Naive thymus-derived CD4-positive, alpha-beta T cell (primary cell): ENCODE data around the gene NACC1. TPM values are rescaled to one million over a fixed set of nuclear protein-coding genes. Genes with fewer than 3 reads are reported as not detected.

ENCODE experiments used
- ATAC-seq: fragments of 150-1000 bp; cut with Tn5 transposase; 2 replicates; pipeline ENCODE4 v1.10.0; 2021; ENCODE audit warnings: mild to moderate bottlenecking, moderate library complexity
- CTCF ChIA-PET: fragments of 350-600 bp; sonication (Branson Sonifier 250); formaldehyde crosslinking; loops from one replicate; lab custom pipeline; 2021; ENCODE audit warnings: antibody characterized with exemption; lab: Charles Lee
- POLR2A ChIA-PET: fragments of 350-600 bp; sonication (Branson Sonifier 250); formaldehyde crosslinking; loops from one replicate; lab custom pipeline; 2021; ENCODE audit warnings: antibody characterized with exemption, inconsistent platforms; lab: Charles Lee
- DNase-seq, 9 donors: peaks; one replicate each; pipeline versions ENCODE4 v3.0.0 to v3.0.0-alpha.2; 2020 to 2022; ENCODE audit warnings: mixed read lengths in 1 of 9
- H3K27ac ChIP-seq: one replicate; pipeline ENCODE4 v1.7.0; 2013; ENCODE audit warnings: mild to moderate bottlenecking, low read depth, low read length, moderate library complexity
- H3K27me3 ChIP-seq, 2 donors: one replicate each; pipeline ENCODE4 v1.7.0; 2013; ENCODE audit warnings: low read length in 2 of 2, mild to moderate bottlenecking in 2 of 2, moderate library complexity in 2 of 2; ENCODE audit not compliant: control insufficient read depth in 2 of 2, insufficient read depth in 2 of 2
- H3K36me3 ChIP-seq, 3 experiments: 1 replicate in 2 of 3; 2 replicates in 1 of 3; pipeline ENCODE4 v1.7.0; 2013; ENCODE audit warnings: low read length in 3 of 3, mild to moderate bottlenecking in 3 of 3, moderate library complexity in 1 of 3; ENCODE audit not compliant: insufficient read depth in 3 of 3, control insufficient read depth in 2 of 3
- H3K4me1 ChIP-seq, 2 donors: one replicate each; pipeline ENCODE4 v1.7.0; 2013; ENCODE audit warnings: low read length in 2 of 2, mild to moderate bottlenecking in 2 of 2, moderate library complexity in 1 of 2; ENCODE audit not compliant: control insufficient read depth in 2 of 2, insufficient read depth in 2 of 2
- H3K4me3 ChIP-seq: 2 replicates; pipeline ENCODE4 v1.7.0; 2013; ENCODE audit warnings: mild to moderate bottlenecking, low read length
- H3K9me3 ChIP-seq, 3 experiments: 1 replicate in 2 of 3; 2 replicates in 1 of 3; pipeline ENCODE4 v1.7.0; 2013; ENCODE audit warnings: low read length in 3 of 3; ENCODE audit not compliant: control insufficient read depth in 2 of 3
- H3K27ac Mint-ChIP-seq, 9 donors: one replicate each; pipeline ENCODE4 v1.8.0; 2020 to 2022; ENCODE audit warnings: mixed read lengths in 9 of 9, mild to moderate bottlenecking in 8 of 9, moderate library complexity in 5 of 9, inconsistent platforms in 2 of 9
- H3K27me3 Mint-ChIP-seq, 5 donors: one replicate each; pipeline ENCODE4 v1.8.0; 2021 to 2022; ENCODE audit warnings: mixed read lengths in 5 of 5, mild to moderate bottlenecking in 1 of 5
- H3K36me3 Mint-ChIP-seq, 5 donors: one replicate each; pipeline ENCODE4 v1.8.0; 2020 to 2022; ENCODE audit warnings: mixed read lengths in 5 of 5, mild to moderate bottlenecking in 3 of 5, inconsistent platforms in 1 of 5
- H3K4me1 Mint-ChIP-seq, 7 donors: one replicate each; pipeline ENCODE4 v1.8.0; 2020 to 2022; ENCODE audit warnings: mixed read lengths in 7 of 7, mild to moderate bottlenecking in 3 of 7, inconsistent platforms in 1 of 7
- H3K4me3 Mint-ChIP-seq, 10 donors: one replicate each; pipeline ENCODE4 v1.8.0; 2020 to 2022; ENCODE audit warnings: mild to moderate bottlenecking in 10 of 10, mixed read lengths in 10 of 10, moderate library complexity in 6 of 10, inconsistent platforms in 2 of 10
- H3K9me3 Mint-ChIP-seq, 11 donors: one replicate each; pipeline ENCODE4 v1.8.0; 2020 to 2022; ENCODE audit warnings: mixed read lengths in 11 of 11, mild to moderate bottlenecking in 4 of 11, inconsistent platforms in 1 of 11, moderate library complexity in 1 of 11
- intact Hi-C, 2 donors: fragments of 100-400 bp; cut with micrococcal nuclease; formaldehyde crosslinking; loops; one replicate each; pipeline ENCODE4 v1.15.1; 2023
- polyA plus RNA-seq, 2 donors: library from polyadenylated mRNA; unstranded; fragments of 300-500 nt; fragmentation: Illumina TruSeq; gene quantifications; one replicate each; pipeline ENCODE4 v1.2.3, GENCODE V29; 2021
- total RNA-seq, 6 experiments: library from RNA in 5 of 6; stranded (reverse) in 5 of 6; gene quantifications; 1 replicate in 5 of 6; 2 replicates in 1 of 6; pipeline ENCODE4 v1.2.3 and lab custom pipeline; 2021 to 2026

The NACC1 gene
- total and polyA plus RNA-seq, 7 experiments from 2014 or later = 1.7 to 72.7 (median 20.7) TPM

- H3K4me1 ChIP-seq = peaks cover 0 to under 1% of the 10 kb centered on the region in 2 donors
- POLR2A ChIA-PET = no interaction called here
- peaks cover 0 to 10% (median 0%) of the 10 kb centered on the region in 3 experiments for H3K36me3 ChIP-seq
- H3K9me3 ChIP-seq = no peaks in the 10 kb centered on the region
- no peak for ATAC-seq
- no peak overlapping the region for H3K4me3 Mint-ChIP-seq
- peaks cover 20 to 35% (median 26%) of the 10 kb centered on the region in 7 donors for H3K4me1 Mint-ChIP-seq
- intact Hi-C loops = no loop called here
- H3K27ac ChIP-seq = no peak overlapping the region
- H3K4me3 ChIP-seq = no peak overlapping the region
- no peaks in the 10 kb centered on the region for H3K27me3 Mint-ChIP-seq
- no peaks in the 10 kb centered on the region for H3K27me3 ChIP-seq
- H3K9me3 Mint-ChIP-seq = no peaks in the 10 kb centered on the region
- DNase-seq = no peak
- CTCF ChIA-PET = no interaction called here
- H3K36me3 Mint-ChIP-seq = peaks cover 0 to 2% (median 0%) of the 10 kb centered on the region in 5 donors
- no peak overlapping the region for H3K27ac Mint-ChIP-seq
Observed at GRCh38 chr19:13127051-13127450, 9.0 kb downstream of the NACC1 start.

GRCh38 chr19:13127811-13128575, 9.9 kb downstream of the NACC1 start:
- H3K27ac Mint-ChIP-seq = peak overlapping the region in 2 of 9 donors; percentile 13 to 31
- Histone ChIP-seq H3K27ac (no peak overlapping the region), H3K9me3 (no peaks in the 10 kb centered on the region), H3K4me3 (no peak overlapping the region), H3K4me1 (peaks cover 0 to 9% of the 10 kb centered on the region in 2 donors), H3K27me3 (no peaks in the 10 kb centered on the region), H3K36me3 (peaks cover 0 to 9% (median 0%) of the 10 kb centered on the region in 3 experiments)
- H3K4me3 Mint-ChIP-seq = no peak overlapping the region
- H3K9me3 Mint-ChIP-seq = no peaks in the 10 kb centered on the region
- no peak for ATAC-seq
- CTCF ChIA-PET = interaction anchor here (0.6 to 0.8 kb wide), 3 partner anchors 11 to 362 kb away, joined by 3 read pairs; no protein-coding TSS in a partner anchor
- no peak for DNase-seq
- H3K4me1 Mint-ChIP-seq = peaks cover 22 to 33% (median 27%) of the 10 kb centered on the region in 7 donors
- POLR2A ChIA-PET = interaction anchor here (0.7 kb wide), 1 partner anchor 15 kb away, joined by 3 read pairs; no protein-coding TSS in a partner anchor
- intact Hi-C loops = no loop called here
- H3K36me3 Mint-ChIP-seq = no peaks in the 10 kb centered on the region
- H3K27me3 Mint-ChIP-seq = no peaks in the 10 kb centered on the region

GRCh38 chr19:13128583-13128982, 10.5 kb downstream of the NACC1 start:
- Histone ChIP-seq H3K36me3 (peaks cover 0 to 9% (median 0%) of the 10 kb centered on the region in 3 experiments), H3K9me3 (no peaks in the 10 kb centered on the region), H3K27me3 (no peaks in the 10 kb centered on the region), H3K4me3 (no peak overlapping the region), H3K4me1 (peaks cover 0 to 11% of the 10 kb centered on the region in 2 donors), H3K27ac (no peak overlapping the region)
- H3K27me3 Mint-ChIP-seq = no peaks in the 10 kb centered on the region
- intact Hi-C loops = no loop called here
- no peak for ATAC-seq
- peaks cover 27 to 36% (median 29%) of the 10 kb centered on the region in 7 donors for H3K4me1 Mint-ChIP-seq
- DNase-seq = no peak
- peak overlapping the region in 1 of 9 donors; percentile 62 for H3K27ac Mint-ChIP-seq
- ChIA-PET CTCF (interaction anchor here (0.8 kb wide), 1 partner anchor 11 kb away, joined by 3 read pairs; no protein-coding TSS in a partner anchor), POLR2A (no interaction called here)
- no peak overlapping the region for H3K4me3 Mint-ChIP-seq
- H3K36me3 Mint-ChIP-seq = no peaks in the 10 kb centered on the region
- H3K9me3 Mint-ChIP-seq = no peaks in the 10 kb centered on the region

GRCh38 chr19:13129384-13129783, 11.3 kb downstream of the NACC1 start:
- Mint-ChIP-seq H3K27ac (peak overlapping the region in 1 of 9 donors; percentile 67), H3K36me3 (peaks cover 0 to 1% (median 0%) of the 10 kb centered on the region in 5 donors), H3K4me3 (no peak overlapping the region), H3K4me1 (peaks cover 27 to 36% (median 29%) of the 10 kb centered on the region in 7 donors), H3K9me3 (no peaks in the 10 kb centered on the region), H3K27me3 (no peaks in the 10 kb centered on the region)
- ATAC-seq = no peak
- Histone ChIP-seq H3K27ac (no peak overlapping the region), H3K27me3 (no peaks in the 10 kb centered on the region), H3K4me1 (peaks cover 0 to 11% of the 10 kb centered on the region in 2 donors), H3K4me3 (no peak overlapping the region), H3K36me3 (peaks cover 0 to 12% (median 0%) of the 10 kb centered on the region in 3 experiments), H3K9me3 (no peaks in the 10 kb centered on the region)
- intact Hi-C loops = no loop called here
- DNase-seq = no peak
- CTCF ChIA-PET = interaction anchor here (0.9 kb wide), 1 partner anchor 12 kb away, joined by 3 read pairs; no protein-coding TSS in a partner anchor
- POLR2A ChIA-PET = no interaction called here

GRCh38 chr19:13130886-13131490, 12.9 kb downstream of the NACC1 start:
- no peak for DNase-seq
- H3K4me3 Mint-ChIP-seq = no peak overlapping the region
- Histone ChIP-seq H3K36me3 (peaks cover 0 to 26% (median 0%) of the 10 kb centered on the region in 3 experiments), H3K27me3 (no peaks in the 10 kb centered on the region), H3K4me1 (peaks cover 0 to 11% of the 10 kb centered on the region in 2 donors), H3K27ac (no peak overlapping the region), H3K4me3 (no peak overlapping the region), H3K9me3 (no peaks in the 10 kb centered on the region)
- ChIA-PET POLR2A (interaction anchor here (0.6 to 1.1 kb wide), 2 partner anchors 13 to 49 kb away, joined by 3 to 4 read pairs; partner anchors contain the start of gene NACC1), CTCF (interaction anchor here (1.5 kb wide), 1 partner anchor 65 kb away, joined by 4 read pairs; no protein-coding TSS in a partner anchor)
- intact Hi-C loops = no loop called here
- peaks cover 0 to 1% (median 0%) of the 10 kb centered on the region in 5 donors for H3K36me3 Mint-ChIP-seq
- no peak for ATAC-seq
- peaks cover 27 to 34% (median 29%) of the 10 kb centered on the region in 7 donors for H3K4me1 Mint-ChIP-seq
- peak overlapping the region in 4 of 9 donors; percentile 32 to 84 (median 43) for H3K27ac Mint-ChIP-seq
- no peaks in the 10 kb centered on the region for H3K27me3 Mint-ChIP-seq
- H3K9me3 Mint-ChIP-seq = no peaks in the 10 kb centered on the region

- Histone ChIP-seq H3K27ac (no peak overlapping the region), H3K9me3 (no peaks in the 10 kb centered on the region), H3K4me3 (no peak overlapping the region), H3K4me1 (peaks cover 0 to 11% of the 10 kb centered on the region in 2 donors), H3K36me3 (peaks cover 0 to 37% (median 0%) of the 10 kb centered on the region in 3 experiments), H3K27me3 (no peaks in the 10 kb centered on the region)
- DNase-seq = peak in 1 of 9 donors; percentile 63
- Mint-ChIP-seq H3K9me3 (no peaks in the 10 kb centered on the region), H3K4me1 (peaks cover 25 to 33% (median 28%) of the 10 kb centered on the region in 7 donors), H3K27me3 (no peaks in the 10 kb centered on the region), H3K36me3 (peaks cover 0 to 3% (median 0%) of the 10 kb centered on the region in 5 donors), H3K4me3 (peak overlapping the region in 3 of 10 donors; percentile 7 to 59 (median 12)), H3K27ac (peak overlapping the region; percentile 14 to 82 (median 43))
- peak; percentile 91 for ATAC-seq
- ChIA-PET CTCF (no interaction called here), POLR2A (interaction anchor here (0.9 kb wide), 1 partner anchor 17 kb away, joined by 5 read pairs; the partner anchor contains the start of genes IER2 and STX10)
- intact Hi-C loops = loop anchor here in 1 of 2 donors (2.0 kb wide), 1 partner anchor 14 kb away; the partner anchor contains the start of gene NACC1
Observed at GRCh38 chr19:13132471-13133180, 14.6 kb downstream of the NACC1 start.
